GM18868 (cell line): ENCODE results near the gene RPS14.
"Not testable (repeated sequence)": the region's sequence is repeated elsewhere in the genome, so short reads cannot be mapped to it uniquely, and the experiment has no call there.

Experiments used
- ATAC-seq: cut with Tn5 transposase; IDR thresholded peaks from one replicate; pipeline ENCODE4 v1.9.1; 2021; ENCODE audit warnings: mild to moderate bottlenecking, moderate library complexity; ENCODE audit not compliant: unreplicated experiment

The RPS14 gene

DNA sequence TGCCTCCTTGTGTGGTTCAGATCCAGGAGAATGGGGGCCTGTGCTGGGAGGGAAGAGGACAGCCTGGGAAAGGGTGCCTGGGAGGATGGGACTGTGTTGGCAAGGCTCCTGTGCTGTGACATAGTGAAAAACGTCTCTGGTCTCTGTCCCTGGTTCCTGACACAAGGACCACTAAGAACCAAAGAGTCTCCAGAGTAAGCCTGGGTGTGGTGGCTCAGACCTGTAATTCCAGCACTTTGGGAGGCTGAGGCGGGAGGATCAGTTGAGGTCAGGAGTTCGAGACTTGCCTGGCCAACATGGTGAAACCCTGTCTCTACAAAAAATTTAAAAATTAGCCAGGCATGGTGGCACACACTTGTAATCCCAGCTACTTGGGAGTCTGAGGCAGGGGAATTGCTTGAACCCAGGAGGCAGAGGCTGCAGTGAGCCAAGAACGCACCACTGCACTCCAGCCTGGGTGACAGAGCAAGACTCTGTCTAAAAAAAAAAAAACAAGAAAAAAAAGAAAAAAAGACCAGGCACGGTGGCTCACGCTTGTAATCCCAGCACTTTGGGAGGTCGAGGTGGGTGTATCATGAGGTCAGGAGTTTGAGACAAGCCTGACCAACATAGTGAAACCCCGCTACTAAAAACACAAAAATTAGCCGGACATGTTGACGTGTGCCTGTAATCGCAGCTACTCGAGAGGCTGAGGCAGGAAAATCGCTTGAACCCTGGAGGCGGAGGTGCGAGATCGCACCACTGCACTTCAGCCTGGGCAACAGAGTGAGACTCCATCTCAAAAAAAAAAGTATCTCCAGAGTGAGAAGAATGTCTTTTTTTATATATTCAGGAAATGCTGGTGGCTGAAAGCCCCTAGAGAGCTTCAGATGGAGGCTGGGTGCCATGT lies 35.4 kb downstream of the RPS14 start:
- not testable (repeated sequence) for ATAC-seq

DNA sequence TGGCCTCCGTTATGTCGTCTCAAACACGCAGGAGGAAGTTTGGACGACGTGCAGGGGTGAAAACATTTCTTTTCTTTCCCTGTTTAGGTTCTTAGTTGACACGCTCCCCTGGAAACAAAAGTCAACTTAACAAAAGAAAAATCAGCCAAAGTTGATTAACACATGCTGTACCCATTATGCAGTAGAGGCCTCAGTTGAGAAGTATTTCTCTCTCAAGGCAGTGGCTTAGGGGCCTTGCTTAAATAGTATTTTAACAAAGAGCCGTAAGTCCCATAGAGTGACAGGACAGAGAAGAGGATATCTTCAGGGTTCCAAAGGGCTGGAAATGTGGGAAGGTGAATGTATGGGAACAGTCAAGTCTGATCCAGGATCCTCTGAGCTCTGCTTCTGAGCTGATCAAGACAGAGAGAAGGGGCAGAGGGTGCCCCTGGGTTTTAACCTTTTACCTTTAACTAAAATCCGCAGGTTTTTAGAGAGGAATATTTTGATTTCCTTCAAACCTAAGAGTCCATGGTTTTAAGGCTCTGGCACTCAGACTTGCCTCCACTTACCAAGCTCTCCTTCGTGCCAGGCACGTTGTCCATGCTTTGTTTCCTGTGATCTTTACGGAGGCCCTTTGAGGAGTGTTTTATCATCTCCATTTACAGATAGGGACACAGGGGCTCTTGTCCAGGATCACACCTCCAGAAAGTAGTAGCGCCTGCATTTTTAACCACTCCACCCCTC lies 36.2 kb downstream of the RPS14 start:
- ATAC-seq, result no peak

DNA sequence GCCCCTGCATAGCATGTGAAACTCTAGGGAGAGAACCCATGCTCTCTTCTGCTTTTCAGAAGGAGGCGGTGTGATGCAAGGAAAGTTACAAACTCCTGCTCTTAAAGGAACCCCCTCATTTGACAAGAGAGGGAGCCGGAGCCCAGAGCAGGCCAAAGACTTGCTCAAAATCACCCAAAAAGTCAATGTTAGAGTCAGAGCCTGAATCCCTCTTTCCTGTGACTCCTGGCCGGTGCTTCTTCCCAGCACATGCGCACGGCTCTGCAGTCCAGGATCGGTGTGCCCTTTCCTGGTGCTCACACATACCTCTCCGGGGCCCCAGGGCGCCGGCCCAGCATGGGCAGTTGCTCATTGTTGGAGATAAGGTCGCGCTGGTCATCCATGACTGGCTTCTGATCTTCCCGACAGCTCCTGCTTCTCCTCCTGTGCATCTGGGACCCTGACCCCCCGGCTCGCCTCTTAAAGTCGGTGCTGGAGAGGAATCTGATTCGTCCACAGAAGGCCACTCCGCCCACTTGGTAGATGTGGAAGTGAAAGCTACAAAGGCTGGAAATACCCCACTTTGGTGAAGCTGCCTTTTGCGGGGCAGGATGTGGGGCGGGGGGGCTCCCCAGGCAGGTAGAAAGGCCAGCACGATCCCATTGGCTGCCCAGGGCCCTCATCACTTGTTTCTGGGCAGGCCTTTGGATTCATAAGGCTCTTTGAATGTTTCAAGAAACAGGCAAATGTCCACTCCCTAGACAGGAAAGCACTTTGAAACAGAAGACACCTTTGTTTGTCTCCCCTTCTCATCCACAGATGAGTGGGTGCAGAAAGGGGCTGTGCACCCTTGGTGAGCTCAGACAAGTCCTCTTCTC lies 37.0 kb downstream of the RPS14 start, which contains the start of gene CD74:
Gene CD74 (minus strand): TSS at position 592 of the 857 bp plus-strand sequence. CDS start 161 bp downstream, at position 431.
- peak; percentile 73 for ATAC-seq

DNA sequence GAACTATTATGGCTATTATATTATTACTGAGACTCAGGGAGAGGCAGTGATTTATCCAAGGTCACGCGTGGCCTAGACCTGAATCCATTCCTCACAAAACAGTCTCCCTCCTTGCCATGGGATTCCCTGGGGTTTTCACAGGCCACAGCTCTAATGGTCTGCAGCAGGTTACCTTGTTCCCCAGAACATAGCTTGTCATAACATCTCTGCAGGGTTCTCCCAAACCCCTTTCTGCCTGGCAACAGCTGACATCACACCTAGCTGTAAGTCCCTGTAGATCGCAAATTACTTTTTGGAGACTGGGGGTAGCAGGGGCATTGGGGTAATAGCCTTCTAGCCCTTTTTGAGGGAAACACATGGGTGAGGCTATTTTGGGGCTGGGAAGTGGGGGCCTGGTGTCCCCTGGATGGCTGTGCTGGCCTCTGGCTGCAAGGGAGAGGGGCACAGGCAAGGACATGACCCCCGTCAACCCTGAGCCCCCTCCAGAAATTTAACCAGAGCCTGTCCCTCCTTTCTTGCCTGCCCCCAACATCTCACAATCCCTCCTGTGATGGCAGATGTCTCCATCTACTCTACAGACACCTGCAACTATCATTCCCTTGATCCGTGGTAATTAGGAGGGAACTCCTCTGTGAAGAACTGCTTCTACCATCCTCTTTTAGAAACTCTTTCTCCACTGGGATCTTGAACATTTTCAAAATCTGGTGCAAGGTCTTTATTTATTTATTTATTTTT lies 38.1 kb downstream of the RPS14 start:
- no peak for ATAC-seq

DNA sequence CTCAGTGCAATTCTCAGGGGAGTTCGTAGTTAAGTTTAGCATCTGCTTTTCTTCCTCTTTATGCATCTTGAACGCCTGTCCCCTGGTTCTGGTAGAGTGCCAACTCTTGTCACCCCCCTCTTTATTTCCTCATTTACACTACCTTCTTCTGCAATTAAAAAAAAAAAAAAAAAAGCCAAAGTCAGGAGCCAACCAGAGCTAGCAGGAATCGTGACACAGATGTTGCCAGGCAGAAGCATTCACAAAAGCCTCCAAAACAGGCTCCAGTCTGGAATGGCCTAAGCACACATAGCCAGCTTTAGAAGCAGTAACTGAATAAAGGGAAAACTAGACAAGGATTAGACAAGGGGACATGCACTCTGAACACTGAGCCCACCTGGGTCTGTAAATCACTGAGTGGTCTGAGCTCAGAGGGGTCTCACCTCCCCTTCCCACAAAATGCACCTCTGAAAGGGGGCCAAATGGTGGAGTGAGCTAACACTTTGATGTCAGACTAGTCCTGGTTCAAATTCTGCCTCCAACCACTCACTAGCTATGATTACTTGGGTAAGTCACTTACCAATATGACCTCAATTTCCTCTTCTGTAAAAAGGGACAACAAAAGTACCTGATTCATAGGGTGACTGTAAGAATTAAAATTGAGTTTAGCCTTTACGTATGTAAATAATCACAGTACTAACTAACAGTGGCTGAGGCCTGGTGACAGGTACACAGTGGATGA lies 38.9 kb downstream of the RPS14 start:
- ATAC-seq, result no peak

DNA sequence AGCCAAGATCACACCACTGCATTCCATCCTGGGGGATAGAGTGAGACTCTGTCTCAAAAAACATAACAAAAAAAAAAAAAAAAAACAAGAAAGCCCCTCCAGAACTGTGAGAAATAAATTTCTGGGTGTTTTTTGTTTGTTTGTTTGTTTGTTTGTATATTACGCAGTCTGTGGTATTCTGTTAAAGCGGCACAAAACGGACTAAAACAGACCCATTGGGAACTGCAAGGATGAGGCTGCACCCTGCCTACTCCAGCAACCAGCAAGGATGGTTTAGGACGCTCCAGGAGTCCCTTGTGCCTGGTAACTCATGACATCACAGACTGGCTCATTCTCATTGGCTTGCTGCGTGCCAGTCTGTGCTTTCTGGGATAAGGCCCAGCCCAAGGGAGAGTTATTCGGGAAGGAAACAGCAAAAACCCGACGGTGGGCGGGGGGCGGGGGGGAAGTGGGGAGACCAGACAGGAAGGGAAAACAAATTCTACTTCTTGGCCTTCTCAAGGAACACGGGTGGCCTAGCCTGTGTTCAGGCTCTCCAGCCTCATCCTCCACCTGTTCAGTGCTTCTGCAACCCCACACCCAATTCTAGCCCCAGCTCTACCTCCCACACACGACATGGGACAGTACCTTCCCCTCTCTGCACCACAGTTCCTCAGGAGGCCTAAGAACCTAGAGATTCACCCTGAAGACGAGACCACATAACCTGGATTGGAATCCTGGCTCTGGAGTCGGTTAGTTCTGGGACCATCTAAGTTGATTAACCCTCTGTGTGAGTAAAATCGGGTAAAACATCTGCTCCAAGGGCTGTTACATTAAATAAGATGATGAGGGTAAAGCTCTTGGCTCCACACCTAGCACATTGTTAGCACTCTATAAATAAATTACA lies 39.7 kb downstream of the RPS14 start:
- ATAC-seq, result peak; percentile 32

DNA sequence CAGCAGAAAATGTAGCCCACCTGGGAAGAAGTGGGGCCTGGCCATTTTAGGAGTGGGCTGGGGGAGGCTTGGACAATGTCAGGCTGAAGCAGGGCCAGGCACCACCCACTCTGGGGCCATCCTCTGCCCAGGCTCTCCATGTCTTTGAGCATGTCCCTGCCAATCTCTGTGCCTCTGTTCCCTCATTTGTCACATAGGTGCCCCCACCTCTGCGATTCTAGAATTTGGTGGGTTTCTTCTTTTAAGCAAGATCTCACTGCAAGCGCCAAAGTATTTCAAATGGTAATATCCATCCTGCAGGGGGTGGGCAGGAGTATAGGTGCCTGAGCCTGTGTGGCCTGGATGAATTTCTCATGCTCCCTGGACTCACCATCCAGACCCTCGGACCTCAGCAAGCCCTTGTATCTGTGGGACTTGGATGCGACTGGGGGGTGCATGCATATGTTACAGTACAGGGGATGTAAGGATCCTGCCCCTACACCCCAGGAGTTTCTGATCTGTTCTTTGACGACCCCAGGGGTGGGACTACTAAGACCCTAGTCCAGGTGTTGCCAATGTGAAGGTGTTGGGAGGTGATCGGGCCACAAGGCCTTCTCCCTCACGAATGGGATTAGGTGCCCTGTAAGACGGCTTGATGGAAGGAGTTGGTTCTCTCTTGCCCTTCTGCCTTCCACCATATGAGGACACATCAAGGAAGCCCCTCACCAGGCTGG lies 41.2 kb downstream of the RPS14 start:
- ATAC-seq, result no peak

DNA sequence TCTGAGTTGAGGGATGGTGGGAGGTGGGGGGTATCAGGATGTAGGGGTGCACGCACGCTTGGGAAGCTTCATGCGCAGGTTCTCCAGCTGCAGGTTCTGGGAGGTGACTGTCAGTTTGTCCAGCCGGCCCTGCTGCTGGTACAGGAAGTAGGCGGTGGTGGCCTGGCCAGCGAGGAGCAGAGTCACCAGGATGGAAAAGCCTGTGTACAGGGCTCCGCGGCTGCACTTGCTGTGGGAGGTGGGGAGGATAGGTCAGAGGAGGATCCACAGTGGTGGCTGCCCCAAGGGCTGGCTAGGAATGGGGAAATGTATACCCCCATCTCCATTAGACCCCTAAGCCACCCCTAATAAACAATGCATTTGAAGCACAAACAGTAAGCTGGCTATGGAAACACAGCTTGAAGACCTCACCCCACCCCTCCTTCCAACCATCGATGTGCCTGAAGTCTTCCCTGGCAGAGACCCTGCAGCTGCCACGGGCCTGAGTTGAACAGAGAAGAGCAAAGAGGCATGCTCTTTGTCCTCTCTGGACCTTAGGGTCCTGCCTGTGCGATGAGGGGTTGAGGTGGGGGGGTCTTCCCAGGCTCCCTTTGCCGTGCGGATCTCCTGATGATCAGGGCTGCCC lies 42.3 kb downstream of the RPS14 start:
- no peak for ATAC-seq

DNA sequence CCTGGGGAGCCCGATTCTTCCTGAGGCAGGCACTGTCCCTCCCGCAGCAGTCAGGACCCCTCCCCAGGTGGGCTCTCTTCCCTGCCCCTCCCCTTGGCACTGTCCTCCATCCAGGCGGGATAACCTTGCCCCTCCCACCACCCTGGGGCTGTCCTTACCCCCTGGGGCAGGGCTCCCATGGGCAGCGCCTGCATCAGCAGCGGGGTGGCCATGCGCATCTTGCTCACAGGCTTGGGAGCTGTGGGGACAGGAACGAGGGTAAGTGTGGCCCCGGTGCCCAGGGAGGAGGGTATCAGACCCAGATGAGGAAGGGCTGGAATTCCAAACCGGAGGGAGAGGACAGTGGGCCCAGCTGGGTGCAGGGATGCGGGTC lies 42.8 kb downstream of the RPS14 start:
- ATAC-seq, result no peak

DNA sequence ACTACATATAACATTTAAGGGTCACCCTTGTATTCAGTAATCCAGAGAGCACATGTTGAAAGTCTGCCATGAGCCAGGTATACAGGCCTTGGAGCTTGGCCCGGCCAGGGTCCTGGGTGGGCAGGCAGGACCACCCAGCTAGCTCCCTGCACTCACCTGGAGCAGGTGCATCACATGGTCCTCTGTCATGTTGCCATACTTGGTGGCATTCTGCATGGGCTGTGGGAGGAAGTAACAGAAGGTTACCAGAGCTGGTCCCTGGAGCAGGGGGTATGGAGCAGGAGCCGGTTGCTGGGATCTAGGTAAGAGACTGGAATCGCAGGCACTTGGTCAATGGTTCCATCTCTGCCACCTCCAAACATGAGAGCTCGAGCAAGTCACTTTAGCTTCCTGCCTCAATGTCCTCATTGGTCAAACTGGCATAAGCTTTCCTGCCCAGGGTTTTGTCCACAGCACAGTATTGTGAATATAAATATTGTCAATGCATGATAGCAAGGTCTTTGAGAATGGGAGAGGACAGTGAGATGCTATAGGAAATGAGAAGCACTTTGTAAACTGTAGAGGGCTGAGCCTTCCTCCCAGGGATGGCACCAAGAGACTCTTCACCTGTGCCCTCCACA lies 43.3 kb downstream of the RPS14 start:
- no peak for ATAC-seq

DNA sequence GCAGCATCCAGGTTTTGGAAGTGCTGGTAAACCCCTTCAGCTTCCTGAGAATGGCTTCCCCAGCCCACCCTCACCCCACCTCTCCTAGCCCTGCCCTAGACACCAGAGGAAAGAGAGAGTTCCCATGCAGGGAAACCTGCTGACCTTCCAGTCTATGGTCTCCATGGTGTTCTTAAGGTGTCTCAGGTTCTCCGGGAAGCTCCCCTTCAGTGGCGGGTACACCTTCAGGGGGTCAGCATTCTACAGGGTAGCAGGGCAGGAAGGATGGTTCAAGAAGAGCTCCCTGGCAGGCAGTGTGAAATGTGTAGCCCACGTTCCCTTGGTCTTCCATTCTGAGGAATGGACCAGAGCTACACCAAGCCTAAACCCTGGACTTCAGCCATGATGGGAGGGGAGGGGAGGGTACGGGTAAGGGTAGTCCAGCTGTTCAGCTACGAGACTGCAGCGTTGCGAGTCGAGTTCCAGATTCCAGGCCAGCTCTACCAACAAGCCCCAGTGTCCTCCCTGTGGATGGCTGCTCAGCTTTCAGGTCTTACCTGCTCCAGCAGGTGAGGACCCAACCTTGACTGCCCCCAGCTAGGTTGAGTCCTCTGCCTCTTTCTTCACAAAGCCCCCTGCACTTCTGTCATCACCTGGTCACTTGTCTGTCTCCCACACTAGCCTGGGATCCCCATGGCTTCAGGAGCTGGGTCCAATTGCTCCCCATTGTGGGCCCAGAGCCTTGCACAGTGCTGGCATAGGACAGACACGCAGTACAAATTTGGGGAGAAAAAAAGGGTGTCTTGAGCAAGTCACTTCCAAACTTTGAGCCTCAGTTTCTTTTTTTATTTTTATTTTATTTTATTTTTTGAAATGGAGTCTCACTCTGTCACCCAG lies 44.4 kb downstream of the RPS14 start:
- ATAC-seq, result no peak

DNA sequence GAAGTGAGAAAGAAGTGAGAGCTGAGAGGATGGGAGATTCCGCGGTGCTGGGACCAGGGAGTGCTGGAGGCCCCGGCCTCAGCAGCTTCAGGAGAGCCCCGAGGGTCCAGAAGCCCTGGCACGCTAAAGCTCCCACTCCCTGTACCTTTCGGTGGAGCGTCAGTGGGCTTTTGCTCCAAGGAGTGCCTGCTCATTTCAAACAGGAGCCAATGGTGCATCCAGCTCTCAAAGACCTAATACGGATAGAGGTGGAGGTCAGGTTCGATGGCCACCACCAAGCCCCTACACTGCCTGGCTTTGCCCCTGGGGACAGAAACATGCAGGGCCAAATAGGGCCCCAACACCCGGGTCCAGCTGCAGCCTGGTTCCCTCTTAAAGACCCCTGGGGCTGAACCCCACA lies 45.0 kb downstream of the RPS14 start:
- no peak for ATAC-seq

DNA sequence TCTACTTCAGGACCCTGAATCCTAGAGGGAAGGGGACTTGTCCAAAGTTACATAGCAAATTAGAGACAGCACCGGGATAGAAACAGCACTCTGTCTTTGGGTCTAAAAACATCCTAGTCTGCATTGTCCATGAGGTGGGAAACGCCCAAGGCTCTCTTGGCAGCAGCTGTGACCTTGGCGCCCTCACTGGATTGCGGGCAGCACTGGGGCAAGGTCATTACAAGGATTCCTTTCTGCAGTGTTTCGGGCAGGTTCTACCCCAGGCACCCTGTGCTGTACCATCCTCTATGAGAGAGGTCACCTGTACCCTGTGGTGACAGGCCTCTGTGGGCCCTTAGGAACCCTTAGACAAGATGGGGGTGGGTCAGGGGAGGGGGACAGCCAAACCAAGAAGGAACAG lies 45.4 kb downstream of the RPS14 start:
- no peak for ATAC-seq

DNA sequence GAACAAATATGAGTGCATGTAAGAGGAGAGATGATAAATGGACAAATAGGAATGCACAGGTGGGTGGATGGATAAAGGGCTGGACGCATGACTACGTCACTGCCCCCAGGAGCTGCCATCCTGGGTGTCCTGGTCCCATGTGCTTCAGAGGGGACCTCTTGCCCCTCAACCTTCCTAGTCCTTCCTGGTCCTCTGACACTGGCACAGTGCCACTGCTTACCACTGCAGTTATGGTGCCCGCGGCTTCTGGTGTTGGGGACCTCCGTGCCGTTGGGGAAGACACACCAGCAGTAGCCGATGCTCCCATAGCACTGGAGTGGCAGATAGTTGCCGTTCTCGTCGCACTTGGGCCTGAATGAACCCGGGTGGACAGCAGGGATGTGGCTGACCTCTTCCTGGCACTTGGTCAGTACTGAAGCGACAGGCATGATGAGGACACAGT lies 46.6 kb downstream of the RPS14 start:
- ATAC-seq, result no peak

DNA sequence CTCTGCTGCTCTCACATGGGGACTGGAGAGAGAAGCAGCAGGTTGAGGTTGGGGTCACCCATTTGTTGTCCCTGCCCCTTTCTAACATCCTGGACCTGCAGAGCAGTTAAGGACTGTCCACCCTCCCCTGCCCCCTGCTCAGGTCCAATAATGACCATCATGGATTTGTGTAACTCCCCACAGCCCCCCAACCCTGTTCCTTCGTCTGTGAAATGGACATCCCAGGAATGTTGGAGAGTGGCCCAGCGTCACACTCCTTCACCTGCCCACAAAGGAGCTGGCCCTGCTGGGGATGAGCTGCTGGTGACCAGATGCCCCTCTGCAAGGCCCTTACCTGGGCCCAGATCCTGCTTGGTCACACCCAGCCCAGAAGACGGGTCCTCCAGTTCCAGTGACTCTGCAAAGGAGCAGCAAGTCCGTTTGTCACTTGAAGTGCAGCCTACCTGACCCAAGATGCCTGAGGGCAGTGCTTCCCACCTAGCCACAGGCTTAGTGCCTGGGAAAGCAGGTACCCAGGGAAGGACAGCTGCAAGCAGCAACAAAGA lies 47.2 kb downstream of the RPS14 start:
- ATAC-seq, result no peak
